WTC11 (cell line): ENCODE data around the gene PPID. TPM values are rescaled to one million over a fixed set of nuclear protein-coding genes. Genes with fewer than 3 reads are reported as not detected.

Experiments used
- ATAC-seq: fragments of 200-7000 bp; cut with Tn5 transposase; 2 replicates; pipeline ENCODE4 v1.10.0; 2021; ENCODE audit warnings: mild to moderate bottlenecking, moderate library complexity
- CTCF ChIA-PET: fragments of 300-600 bp; sonication (Branson Sonifier 250); formaldehyde crosslinking; loops from one replicate; lab custom pipeline; 2021; ENCODE audit warnings: antibody characterized with exemption; lab: Charles Lee
- POLR2A ChIA-PET: fragments of 350-600 bp; sonication (Branson Sonifier 250); formaldehyde crosslinking; loops from one replicate; lab custom pipeline; 2021; ENCODE audit warnings: antibody characterized with exemption; lab: Charles Lee
- DNase-seq: peaks from one replicate; pipeline ENCODE4 v3.0.0; 2021; ENCODE audit warnings: low spot score
- H3K27ac Mint-ChIP-seq: 2 replicates; pipeline ENCODE4 v1.8.0; 2021; ENCODE audit warnings: mixed read lengths
- H3K27me3 Mint-ChIP-seq: 2 replicates; pipeline ENCODE4 v1.8.0; 2021; ENCODE audit warnings: low read depth, mild to moderate bottlenecking, moderate library complexity, mixed read lengths
- H3K36me3 Mint-ChIP-seq: 2 replicates; pipeline ENCODE4 v1.8.0; 2021; ENCODE audit warnings: mixed read lengths
- H3K4me1 Mint-ChIP-seq: 2 replicates; pipeline ENCODE4 v1.8.0; 2022; ENCODE audit warnings: mixed read lengths
- H3K4me3 Mint-ChIP-seq: 2 replicates; pipeline ENCODE4 v1.8.0; 2021; ENCODE audit warnings: mild to moderate bottlenecking, moderate library complexity, mixed read lengths
- H3K9me3 Mint-ChIP-seq: 2 replicates; pipeline ENCODE4 v1.8.0; 2021; ENCODE audit warnings: mixed read lengths
- ATF2 ChIP-seq: sonication (generic); formaldehyde crosslinking; IDR thresholded peaks from 2 replicates; pipeline ENCODE4 v1.8.1; 2022; ENCODE audit warnings: low read depth, missing genetic modification reagents, borderline replicate concordance
- ATF6 ChIP-seq: sonication (generic); formaldehyde crosslinking; IDR thresholded peaks from 2 replicates; pipeline ENCODE4 v1.8.1; 2023; ENCODE audit warnings: mild to moderate bottlenecking, missing genetic modification reagents
- CTCF ChIP-seq: fragments of 200-600 bp; IDR thresholded peaks from 2 replicates; pipeline ENCODE4 v1.8.0; 2022; ENCODE audit warnings: antibody characterized with exemption
- EMX1 ChIP-seq: fragments of 250-450 bp; sonication (Bioruptor Pico); IDR thresholded peaks from 2 replicates; pipeline ENCODE4 v1.8.0; 2021; ENCODE audit warnings: mild to moderate bottlenecking
- FOXK1 ChIP-seq: sonication (generic); formaldehyde crosslinking; IDR thresholded peaks from 2 replicates; pipeline ENCODE4 v1.8.0; 2022; ENCODE audit warnings: mild to moderate bottlenecking, moderate library complexity, missing genetic modification reagents
- GABPB1 ChIP-seq: sonication (generic); formaldehyde crosslinking; IDR thresholded peaks from 2 replicates; pipeline ENCODE4 v1.8.1; 2023; ENCODE audit warnings: mild to moderate bottlenecking, missing genetic modification reagents
- GRHL2 ChIP-seq: fragments of 250-450 bp; sonication (Bioruptor Pico); IDR thresholded peaks from 2 replicates; pipeline ENCODE4 v1.8.0; 2022; ENCODE audit warnings: mild to moderate bottlenecking, moderate library complexity; ENCODE audit not compliant: insufficient replicate concordance, severe bottlenecking
- NFATC4 ChIP-seq: fragments of 250-450 bp; sonication (Bioruptor Pico); IDR thresholded peaks from 2 replicates; pipeline ENCODE4 v1.9.0; 2021; ENCODE audit warnings: mild to moderate bottlenecking
- NFE2L1 ChIP-seq: sonication (generic); formaldehyde crosslinking; IDR thresholded peaks from 2 replicates; pipeline ENCODE4 v1.8.1; 2023; ENCODE audit warnings: missing genetic modification reagents
- NR1H2 ChIP-seq: sonication (generic); formaldehyde crosslinking; IDR thresholded peaks from 2 replicates; pipeline ENCODE4 v1.9.0; 2021; ENCODE audit warnings: mild to moderate bottlenecking, moderate library complexity, missing genetic modification reagents
- PRRX2 ChIP-seq: fragments of 250-450 bp; sonication (Bioruptor Pico); IDR thresholded peaks from 2 replicates; pipeline ENCODE4 v1.8.0; 2021; ENCODE audit warnings: mild to moderate bottlenecking
- SMAD3 ChIP-seq: sonication (generic); formaldehyde crosslinking; IDR thresholded peaks from 2 replicates; pipeline ENCODE4 v1.8.0; 2022; ENCODE audit warnings: missing genetic modification reagents, mild to moderate bottlenecking, borderline replicate concordance
- TEAD1 ChIP-seq: sonication (generic); formaldehyde crosslinking; IDR thresholded peaks from 2 replicates; pipeline ENCODE4 v1.8.0; 2022; ENCODE audit warnings: mild to moderate bottlenecking, missing genetic modification reagents
- USF2 ChIP-seq: sonication (generic); formaldehyde crosslinking; IDR thresholded peaks from 2 replicates; pipeline ENCODE4 v1.8.1; 2023; ENCODE audit warnings: mild to moderate bottlenecking, missing genetic modification reagents, moderate library complexity
- ZNF317 ChIP-seq: sonication (generic); formaldehyde crosslinking; IDR thresholded peaks from 2 replicates; pipeline ENCODE4 v1.8.1; 2023; ENCODE audit warnings: low read depth, mild to moderate bottlenecking, moderate library complexity, missing genetic modification reagents, borderline replicate concordance
- total RNA-seq: library from RNA; stranded (reverse); gene quantifications from 3 replicates; pipeline ENCODE4 v1.2.3, GENCODE V29; 2021
- TF ChIP-seq, protein P1 (sequence below): sonication (generic); formaldehyde crosslinking; IDR thresholded peaks from 2 replicates; pipeline ENCODE4 v1.8.1; 2023; ENCODE audit warnings: mild to moderate bottlenecking, missing genetic modification reagents, borderline replicate concordance
- TF ChIP-seq, protein P2 (sequence below): sonication (generic); formaldehyde crosslinking; conservative IDR thresholded peaks from 2 replicates; pipeline ENCODE4 v1.8.1; 2022; ENCODE audit warnings: mild to moderate bottlenecking, missing genetic modification reagents

Gene PPID
- total RNA-seq, 1 experiment from 2014 or later, result 40.5 TPM

GRCh38 chr4:158681629-158682028 is 41.6 kb downstream of the PPID start (continued):
- TF ChIP-seq ATF6 (CRISPR knock-in tag) (no peak), EMX1 (no peak)
- TF ChIP-seq, all 79 proteins: peak for 0

GRCh38 chr4:158678767-158679166 is 44.4 kb downstream of the PPID start:
- H3K36me3 Mint-ChIP-seq, result no peaks in the 10 kb centered on the region
- ATAC-seq (no peak), DNase-seq (no peak)
- no peak overlapping the region for H3K4me3 Mint-ChIP-seq
- no peaks in the 10 kb centered on the region for H3K9me3 Mint-ChIP-seq
- ChIA-PET POLR2A (no interaction called here), CTCF (interaction anchor here (1.1 kb wide), 1 partner anchor 11 kb away, joined by 3 read pairs; no protein-coding TSS in a partner anchor)
- H3K27ac Mint-ChIP-seq, result no peak overlapping the region
- TF ChIP-seq SMAD3, result no peak
- TF ChIP-seq NR1H2 (CRISPR knock-in tag), result no peak
- TF ChIP-seq TEAD1 (CRISPR knock-in tag), result no peak
- TF ChIP-seq ATF2 (CRISPR knock-in tag), result no peak
- no peak for TF ChIP-seq USF2 (CRISPR knock-in tag)
- no peak for TF ChIP-seq ZNF317 (CRISPR knock-in tag)
- no peak for TF ChIP-seq NFE2L1
- TF ChIP-seq NFATC4 (CRISPR knock-in tag), result no peak
- TF ChIP-seq CTCF, result no peak
- TF ChIP-seq PRRX2, result no peak
- no peaks in the 10 kb centered on the region for H3K4me1 Mint-ChIP-seq
- H3K27me3 Mint-ChIP-seq, result no peaks in the 10 kb centered on the region

DNA sequence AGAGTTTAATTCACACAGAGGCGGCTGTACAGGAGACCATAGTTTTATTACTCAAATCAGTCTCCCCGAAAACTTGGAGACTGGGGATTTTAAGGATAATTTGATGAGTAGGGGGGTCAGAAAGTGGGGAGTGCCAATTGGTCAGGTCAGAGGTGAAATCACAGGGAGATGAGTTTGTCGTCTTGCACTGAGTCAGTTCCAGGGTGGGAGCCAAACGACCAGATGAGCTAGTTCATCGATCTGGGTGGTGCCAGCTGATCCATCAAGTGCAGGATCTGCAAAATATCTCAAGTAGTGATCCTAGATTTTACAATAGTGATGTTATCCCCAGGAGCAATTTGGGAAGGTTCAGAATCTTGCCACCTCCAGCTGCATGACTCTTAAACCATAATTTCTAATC is 47.1 kb downstream of the PPID start:
- no peaks in the 10 kb centered on the region for H3K36me3 Mint-ChIP-seq

More for the DNA sequence above, 47.1 kb downstream of the PPID start:
- no peak overlapping the region for H3K27ac Mint-ChIP-seq
- 0 out of 2 replicates have a peak, but pooled peaks cover 4% of the 10 kb centered on the region for H3K4me1 Mint-ChIP-seq
- DNase-seq (no peak), ATAC-seq (no peak)
- TF ChIP-seq, protein P1, sequence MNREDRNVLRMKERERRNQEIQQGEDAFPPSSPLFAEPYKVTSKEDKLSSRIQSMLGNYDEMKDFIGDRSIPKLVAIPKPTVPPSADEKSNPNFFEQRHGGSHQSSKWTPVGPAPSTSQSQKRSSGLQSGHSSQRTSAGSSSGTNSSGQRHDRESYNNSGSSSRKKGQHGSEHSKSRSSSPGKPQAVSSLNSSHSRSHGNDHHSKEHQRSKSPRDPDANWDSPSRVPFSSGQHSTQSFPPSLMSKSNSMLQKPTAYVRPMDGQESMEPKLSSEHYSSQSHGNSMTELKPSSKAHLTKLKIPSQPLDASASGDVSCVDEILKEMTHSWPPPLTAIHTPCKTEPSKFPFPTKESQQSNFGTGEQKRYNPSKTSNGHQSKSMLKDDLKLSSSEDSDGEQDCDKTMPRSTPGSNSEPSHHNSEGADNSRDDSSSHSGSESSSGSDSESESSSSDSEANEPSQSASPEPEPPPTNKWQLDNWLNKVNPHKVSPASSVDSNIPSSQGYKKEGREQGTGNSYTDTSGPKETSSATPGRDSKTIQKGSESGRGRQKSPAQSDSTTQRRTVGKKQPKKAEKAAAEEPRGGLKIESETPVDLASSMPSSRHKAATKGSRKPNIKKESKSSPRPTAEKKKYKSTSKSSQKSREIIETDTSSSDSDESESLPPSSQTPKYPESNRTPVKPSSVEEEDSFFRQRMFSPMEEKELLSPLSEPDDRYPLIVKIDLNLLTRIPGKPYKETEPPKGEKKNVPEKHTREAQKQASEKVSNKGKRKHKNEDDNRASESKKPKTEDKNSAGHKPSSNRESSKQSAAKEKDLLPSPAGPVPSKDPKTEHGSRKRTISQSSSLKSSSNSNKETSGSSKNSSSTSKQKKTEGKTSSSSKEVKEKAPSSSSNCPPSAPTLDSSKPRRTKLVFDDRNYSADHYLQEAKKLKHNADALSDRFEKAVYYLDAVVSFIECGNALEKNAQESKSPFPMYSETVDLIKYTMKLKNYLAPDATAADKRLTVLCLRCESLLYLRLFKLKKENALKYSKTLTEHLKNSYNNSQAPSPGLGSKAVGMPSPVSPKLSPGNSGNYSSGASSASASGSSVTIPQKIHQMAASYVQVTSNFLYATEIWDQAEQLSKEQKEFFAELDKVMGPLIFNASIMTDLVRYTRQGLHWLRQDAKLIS (CRISPR knock-in tag), result no peak
- TF ChIP-seq ATF6 (CRISPR knock-in tag), result no peak
- no peak for TF ChIP-seq GABPB1 (CRISPR knock-in tag)
- TF ChIP-seq, protein P2, sequence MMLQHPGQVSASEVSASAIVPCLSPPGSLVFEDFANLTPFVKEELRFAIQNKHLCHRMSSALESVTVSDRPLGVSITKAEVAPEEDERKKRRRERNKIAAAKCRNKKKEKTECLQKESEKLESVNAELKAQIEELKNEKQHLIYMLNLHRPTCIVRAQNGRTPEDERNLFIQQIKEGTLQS (CRISPR knock-in tag), result no peak
- no peak for TF ChIP-seq FOXK1 (CRISPR knock-in tag)
- TF ChIP-seq GRHL2 (CRISPR knock-in tag), result no peak
- no peak overlapping the region for H3K4me3 Mint-ChIP-seq
- CTCF ChIA-PET, result no interaction called here
- no peaks in the 10 kb centered on the region for H3K9me3 Mint-ChIP-seq
- POLR2A ChIA-PET, result no interaction called here
- H3K27me3 Mint-ChIP-seq, result no peaks in the 10 kb centered on the region
